Measurements from ENCODE around the gene RIN3.

The RIN3 gene

DNA sequence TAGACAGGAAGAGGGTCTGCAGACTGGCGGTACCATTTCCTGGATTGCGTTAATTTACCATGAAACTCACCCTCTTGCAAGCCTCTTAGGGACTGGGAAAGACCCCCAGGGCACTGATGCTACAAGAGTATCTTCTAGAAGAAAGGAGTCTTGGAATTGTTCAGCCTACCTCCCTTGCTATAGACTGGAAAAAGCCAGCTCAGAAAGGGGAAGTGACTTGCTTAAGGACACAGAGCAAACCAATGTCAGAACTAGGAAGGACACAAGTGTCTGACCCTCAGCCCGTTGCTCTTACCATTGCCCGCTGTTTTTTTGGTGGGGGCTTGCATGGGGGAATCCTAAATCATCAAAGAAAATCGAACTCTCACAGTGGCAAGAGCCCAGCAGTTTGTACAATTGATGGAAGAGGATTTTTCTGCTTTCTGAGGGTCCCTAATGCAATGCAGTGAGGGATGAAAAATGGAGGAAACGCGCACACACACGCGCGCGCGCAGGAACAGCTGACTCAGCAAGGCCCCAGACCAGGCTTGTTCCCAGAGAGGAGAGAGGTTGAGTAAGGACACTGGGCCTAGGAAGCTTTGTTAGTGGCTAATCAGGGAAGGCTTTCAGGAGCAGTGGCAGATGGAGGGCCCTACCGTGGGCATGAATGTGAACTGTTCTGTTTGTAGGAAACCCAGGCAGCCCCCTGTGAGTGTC is 50.9 kb downstream of the RIN3 start:
- Histone ChIP-seq H3K9me3 (ENCODE audit: severe bottlenecking) (no peaks in the 10 kb centered on the region), H3K27ac (ENCODE audit: poor library complexity, severe bottlenecking) (peak overlapping the region; percentile 25), H3K27me3 (ENCODE audit: insufficient read depth, poor library complexity, severe bottlenecking) (no peaks in the 10 kb centered on the region), H3K4me3 (ENCODE audit: severe bottlenecking) (no peak overlapping the region), H3K36me3 (ENCODE audit: low read depth) (no peaks in the 10 kb centered on the region), H3K4me1 (ENCODE audit: insufficient read depth, poor library complexity, severe bottlenecking) (peaks cover 14% of the 10 kb centered on the region)
- ATAC-seq (ENCODE audit: low read depth): no peak
- DNase-seq (ENCODE audit: low spot score): no peak
- TF ChIP-seq, protein P1, sequence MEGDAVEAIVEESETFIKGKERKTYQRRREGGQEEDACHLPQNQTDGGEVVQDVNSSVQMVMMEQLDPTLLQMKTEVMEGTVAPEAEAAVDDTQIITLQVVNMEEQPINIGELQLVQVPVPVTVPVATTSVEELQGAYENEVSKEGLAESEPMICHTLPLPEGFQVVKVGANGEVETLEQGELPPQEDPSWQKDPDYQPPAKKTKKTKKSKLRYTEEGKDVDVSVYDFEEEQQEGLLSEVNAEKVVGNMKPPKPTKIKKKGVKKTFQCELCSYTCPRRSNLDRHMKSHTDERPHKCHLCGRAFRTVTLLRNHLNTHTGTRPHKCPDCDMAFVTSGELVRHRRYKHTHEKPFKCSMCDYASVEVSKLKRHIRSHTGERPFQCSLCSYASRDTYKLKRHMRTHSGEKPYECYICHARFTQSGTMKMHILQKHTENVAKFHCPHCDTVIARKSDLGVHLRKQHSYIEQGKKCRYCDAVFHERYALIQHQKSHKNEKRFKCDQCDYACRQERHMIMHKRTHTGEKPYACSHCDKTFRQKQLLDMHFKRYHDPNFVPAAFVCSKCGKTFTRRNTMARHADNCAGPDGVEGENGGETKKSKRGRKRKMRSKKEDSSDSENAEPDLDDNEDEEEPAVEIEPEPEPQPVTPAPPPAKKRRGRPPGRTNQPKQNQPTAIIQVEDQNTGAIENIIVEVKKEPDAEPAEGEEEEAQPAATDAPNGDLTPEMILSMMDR (IDR thresholded peaks at IDR 0.05; ENCODE audit: poor library complexity, severe bottlenecking): no peak

GRCh38 chr14:92565040-92565717 is 51.6 kb downstream of the RIN3 start:
- Histone ChIP-seq H3K4me1 (ENCODE audit: insufficient read depth, poor library complexity, severe bottlenecking) (peaks cover 14% of the 10 kb centered on the region), H3K9me3 (ENCODE audit: severe bottlenecking) (no peaks in the 10 kb centered on the region), H3K4me3 (ENCODE audit: severe bottlenecking) (no peak overlapping the region), H3K36me3 (ENCODE audit: low read depth) (no peaks in the 10 kb centered on the region), H3K27me3 (ENCODE audit: insufficient read depth, poor library complexity, severe bottlenecking) (no peaks in the 10 kb centered on the region), H3K27ac (ENCODE audit: poor library complexity, severe bottlenecking) (peak overlapping the region; percentile 25)
- TF ChIP-seq, protein P1 (IDR thresholded peaks at IDR 0.05; ENCODE audit: poor library complexity, severe bottlenecking): no peak
- no peak for DNase-seq (ENCODE audit: low spot score)
- ATAC-seq (ENCODE audit: low read depth): peak; percentile 66

GRCh38 chr14:92565718-92566115 is 52.1 kb downstream of the RIN3 start:
- ATAC-seq (ENCODE audit: low read depth) (peak; percentile 81), DNase-seq (ENCODE audit: low spot score) (no peak)
- Histone ChIP-seq H3K36me3 (ENCODE audit: low read depth) (no peaks in the 10 kb centered on the region), H3K4me3 (ENCODE audit: severe bottlenecking) (no peak overlapping the region), H3K4me1 (ENCODE audit: insufficient read depth, poor library complexity, severe bottlenecking) (peaks cover 14% of the 10 kb centered on the region), H3K9me3 (ENCODE audit: severe bottlenecking) (no peaks in the 10 kb centered on the region), H3K27ac (ENCODE audit: poor library complexity, severe bottlenecking) (peak overlapping the region; percentile 25), H3K27me3 (ENCODE audit: insufficient read depth, poor library complexity, severe bottlenecking) (no peaks in the 10 kb centered on the region)
- TF ChIP-seq, protein P1 (IDR thresholded peaks at IDR 0.05; ENCODE audit: poor library complexity, severe bottlenecking): no peak

DNA sequence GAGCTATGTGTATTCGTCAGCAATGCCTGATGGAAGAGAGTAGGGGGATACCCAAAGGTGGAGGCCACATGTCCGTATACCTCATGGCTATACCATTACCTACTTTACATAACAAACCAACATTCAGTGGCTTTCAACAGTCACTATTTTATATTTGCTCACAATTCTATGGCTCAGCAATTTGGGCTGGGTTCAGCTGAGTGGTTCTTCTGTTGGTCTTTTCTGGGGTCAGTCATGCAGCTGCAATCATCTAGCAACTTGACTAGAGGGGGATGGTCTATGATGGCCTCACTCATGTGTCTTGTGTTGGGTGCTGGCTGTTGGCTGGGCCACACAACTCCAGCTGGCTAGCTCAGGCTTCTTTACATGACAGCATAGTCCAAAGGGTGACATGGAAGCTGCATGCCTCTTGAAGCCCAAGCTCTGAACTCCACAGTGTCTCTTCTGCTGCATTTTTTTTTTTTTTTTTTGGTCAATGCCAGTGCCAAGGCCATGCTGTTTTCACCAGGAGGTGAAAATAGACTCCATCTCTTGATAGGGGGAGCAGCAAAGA is 53.7 kb downstream of the RIN3 start:
- Histone ChIP-seq H3K27ac (ENCODE audit: poor library complexity, severe bottlenecking) (no peak overlapping the region), H3K9me3 (ENCODE audit: severe bottlenecking) (no peaks in the 10 kb centered on the region), H3K4me3 (ENCODE audit: severe bottlenecking) (no peak overlapping the region), H3K27me3 (ENCODE audit: insufficient read depth, poor library complexity, severe bottlenecking) (no peaks in the 10 kb centered on the region), H3K4me1 (ENCODE audit: insufficient read depth, poor library complexity, severe bottlenecking) (peaks cover 14% of the 10 kb centered on the region), H3K36me3 (ENCODE audit: low read depth) (no peaks in the 10 kb centered on the region)
- no peak for DNase-seq (ENCODE audit: low spot score)
- ATAC-seq (ENCODE audit: low read depth): no peak
- TF ChIP-seq, protein P1 (IDR thresholded peaks at IDR 0.05; ENCODE audit: poor library complexity, severe bottlenecking): no peak

All from RWPE2 (cell line).